OCI-LY3 (cell line): ENCODE data around the gene TNS1.

ENCODE experiments used
- EZH2phosphoT487 ChIP-seq: fragments of 200-600 bp; shearing (Covaris generic); IDR thresholded peaks from 2 replicates; pipeline ENCODE4 v1.6.1; 2018; ENCODE audit warnings: antibody characterized with exemption, mixed run types, low read depth
- TF ChIP-seq, protein P1 (sequence below): fragments of 200-600, 300-600 bp; sonication (generic); IDR thresholded peaks from 2 replicates; pipeline ENCODE4 v1.5.1; 2014; ENCODE audit warnings: antibody characterized with exemption, low read length, low read depth

DNA sequence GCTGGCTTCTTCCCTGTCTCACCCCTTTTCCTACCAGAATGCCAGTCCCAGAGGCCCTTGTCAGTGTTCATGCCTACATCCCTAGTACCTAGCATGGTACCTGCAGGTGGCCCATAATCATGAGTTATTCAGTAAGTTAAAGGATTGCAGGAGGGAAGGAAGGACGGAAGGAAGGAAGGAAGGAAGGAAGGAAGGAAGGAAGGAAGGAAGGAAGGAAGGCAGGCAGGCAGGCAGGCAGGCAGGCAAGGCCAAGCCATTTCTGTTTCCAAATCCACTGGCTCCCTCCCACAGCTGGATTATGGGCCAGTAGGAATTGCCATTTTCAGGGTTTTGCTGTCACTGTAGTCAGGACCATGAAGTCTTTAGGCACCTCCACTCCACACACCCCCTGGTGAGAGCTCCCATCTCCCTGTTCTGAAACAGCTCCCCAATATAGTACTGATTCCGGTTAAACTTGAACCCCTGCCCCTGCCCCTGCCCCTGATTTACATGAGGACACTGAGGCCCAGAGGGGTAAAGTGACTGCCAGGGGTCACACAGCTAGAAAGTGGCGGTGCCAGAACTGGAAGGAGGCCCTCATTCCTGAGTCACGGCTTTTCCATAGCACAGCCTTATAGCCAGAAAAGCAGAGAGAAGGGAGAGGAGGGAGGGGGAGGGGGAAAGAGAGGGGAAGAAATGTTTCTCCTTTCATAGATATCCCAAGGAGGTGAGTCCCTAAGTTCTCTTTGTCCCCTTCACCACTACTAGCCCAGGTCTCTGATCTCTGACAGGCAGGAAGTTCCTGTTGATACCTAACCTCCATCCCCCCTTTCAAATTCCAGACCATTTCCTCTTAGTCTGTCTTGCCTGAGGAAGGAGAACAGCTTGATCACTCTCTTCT, 12.2 kb upstream of the TNS1 start:
- TF ChIP-seq, protein P1, sequence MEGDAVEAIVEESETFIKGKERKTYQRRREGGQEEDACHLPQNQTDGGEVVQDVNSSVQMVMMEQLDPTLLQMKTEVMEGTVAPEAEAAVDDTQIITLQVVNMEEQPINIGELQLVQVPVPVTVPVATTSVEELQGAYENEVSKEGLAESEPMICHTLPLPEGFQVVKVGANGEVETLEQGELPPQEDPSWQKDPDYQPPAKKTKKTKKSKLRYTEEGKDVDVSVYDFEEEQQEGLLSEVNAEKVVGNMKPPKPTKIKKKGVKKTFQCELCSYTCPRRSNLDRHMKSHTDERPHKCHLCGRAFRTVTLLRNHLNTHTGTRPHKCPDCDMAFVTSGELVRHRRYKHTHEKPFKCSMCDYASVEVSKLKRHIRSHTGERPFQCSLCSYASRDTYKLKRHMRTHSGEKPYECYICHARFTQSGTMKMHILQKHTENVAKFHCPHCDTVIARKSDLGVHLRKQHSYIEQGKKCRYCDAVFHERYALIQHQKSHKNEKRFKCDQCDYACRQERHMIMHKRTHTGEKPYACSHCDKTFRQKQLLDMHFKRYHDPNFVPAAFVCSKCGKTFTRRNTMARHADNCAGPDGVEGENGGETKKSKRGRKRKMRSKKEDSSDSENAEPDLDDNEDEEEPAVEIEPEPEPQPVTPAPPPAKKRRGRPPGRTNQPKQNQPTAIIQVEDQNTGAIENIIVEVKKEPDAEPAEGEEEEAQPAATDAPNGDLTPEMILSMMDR, result no peak
- TF ChIP-seq EZH2phosphoT487, result no peak
